MCF 10A (cell line): ENCODE results near the gene TUBB6. TPM values are rescaled to one million over a fixed set of nuclear protein-coding genes. Genes with fewer than 3 reads are reported as not detected.

ENCODE experiments used
- BruUV-seq: library from RNA; stranded (reverse); fragments of 400-500 nt; replicated peaks from 2 replicates; lab custom pipeline; 2021; lab: Mats Ljungman, UMichigan
- CTCF ChIA-PET: fragments of 300-600 bp; sonication (Branson Sonifier 250); formaldehyde crosslinking; extraction: SDS; loops from one replicate; lab custom pipeline; 2021; ENCODE audit warnings: antibody characterized with exemption, inconsistent platforms; lab: Yijun Ruan, JAX
- POLR2A ChIA-PET: fragments of 300-600, 350-650 bp; sonication (Branson Sonifier 250); formaldehyde crosslinking; extraction: SDS; loops from one replicate; lab custom pipeline; 2020; ENCODE audit warnings: antibody characterized with exemption, inconsistent platforms; lab: Yijun Ruan, JAX
- DNase-seq: peaks from one replicate; pipeline ENCODE4 v3.0.0-alpha.2; 2018; ENCODE audit not compliant: unreplicated experiment
- H3K27ac Mint-ChIP-seq: one replicate; pipeline ENCODE4 v1.8.0; 2022; ENCODE audit warnings: mild to moderate bottlenecking, low read depth, mixed read lengths; ENCODE audit not compliant: unreplicated experiment
- H3K27me3 Mint-ChIP-seq: one replicate; pipeline ENCODE4 v1.8.0; 2022; ENCODE audit warnings: mixed read lengths; ENCODE audit not compliant: insufficient read depth, unreplicated experiment
- H3K36me3 Mint-ChIP-seq: one replicate; pipeline ENCODE4 v1.8.0; 2022; ENCODE audit warnings: mild to moderate bottlenecking, moderate library complexity, mixed read lengths; ENCODE audit not compliant: insufficient read depth, unreplicated experiment
- H3K4me1 Mint-ChIP-seq: one replicate; pipeline ENCODE4 v1.8.0; 2022; ENCODE audit warnings: mixed read lengths; ENCODE audit not compliant: insufficient read depth, unreplicated experiment
- H3K4me3 Mint-ChIP-seq: one replicate; pipeline ENCODE4 v1.8.0; 2022; ENCODE audit warnings: mild to moderate bottlenecking, moderate library complexity, mixed read lengths; ENCODE audit not compliant: unreplicated experiment
- H3K9me3 Mint-ChIP-seq: one replicate; pipeline ENCODE4 v1.8.0; 2022; ENCODE audit warnings: mixed read lengths; ENCODE audit not compliant: unreplicated experiment
- intact Hi-C: fragments of 100-400 bp; cut with micrococcal nuclease; formaldehyde crosslinking; loops from 2 replicates; pipeline ENCODE4 v1.14.1; 2022
- total RNA-seq: library from RNA; stranded (reverse); gene quantifications from 2 replicates; pipeline ENCODE4 v1.2.3, GENCODE V29; 2022
- TF ChIP-seq, protein P1 (sequence below): fragments of 200-600 bp; IDR thresholded peaks from one replicate; pipeline ENCODE4 v1.8.0; 2022; ENCODE audit warnings: antibody characterized with exemption, mild to moderate bottlenecking; ENCODE audit not compliant: unreplicated experiment

TUBB6 gene
- total RNA-seq, 1 experiment from 2014 or later, result 167 TPM

DNA sequence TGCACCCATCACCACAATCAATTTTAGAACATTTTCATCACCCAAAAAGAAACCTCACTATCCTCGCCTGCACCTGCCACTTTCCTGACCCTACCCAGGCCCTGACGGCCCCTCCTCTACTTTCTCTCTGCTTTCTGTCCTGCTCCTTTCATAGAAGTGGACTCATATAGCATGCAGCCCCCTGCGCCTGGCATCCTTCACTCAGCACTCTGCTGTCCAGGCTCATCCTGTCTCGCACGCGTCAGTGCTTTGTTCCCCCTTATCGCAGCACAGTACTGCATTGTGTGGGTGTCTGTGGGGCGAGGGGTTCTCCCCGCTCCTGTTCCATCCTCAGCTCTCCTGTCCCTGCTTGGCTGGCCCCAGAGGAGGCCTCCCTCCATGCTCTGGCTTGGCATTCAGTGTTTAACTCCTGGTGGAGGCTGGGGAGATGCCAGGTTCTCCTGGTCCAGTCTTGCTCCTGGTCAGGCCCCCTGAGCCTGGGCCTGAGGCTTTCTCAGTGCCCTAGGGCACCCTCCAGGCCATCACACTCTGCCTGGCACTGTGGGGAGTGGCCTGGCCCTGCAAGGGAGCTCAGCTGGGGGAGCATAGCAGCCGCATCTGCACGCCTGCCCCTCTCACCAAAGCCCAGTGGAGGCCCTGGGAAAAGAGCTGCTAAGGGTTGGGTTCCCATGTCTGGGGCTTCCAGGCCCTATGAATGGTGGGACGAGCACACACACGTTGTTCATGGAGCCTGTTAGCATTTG is 6.6 kb upstream of the TUBB6 start:
- intact Hi-C loops, result no loop called here
- no peak for DNase-seq
- ChIA-PET CTCF (interaction anchor here (1.1 to 1.6 kb wide), 2 partner anchors 29 to 363 kb away, joined by 4 read pairs; no protein-coding TSS in a partner anchor), POLR2A (interaction anchor here (0.6 to 1.6 kb wide), 3 partner anchors 9 to 347 kb away, joined by 3 read pairs; no protein-coding TSS in a partner anchor)
- H3K4me3 Mint-ChIP-seq, result no peak overlapping the region
- peaks cover 13% of the 10 kb centered on the region for H3K4me1 Mint-ChIP-seq
- H3K9me3 Mint-ChIP-seq, result no peaks in the 10 kb centered on the region
- TF ChIP-seq, protein P1, sequence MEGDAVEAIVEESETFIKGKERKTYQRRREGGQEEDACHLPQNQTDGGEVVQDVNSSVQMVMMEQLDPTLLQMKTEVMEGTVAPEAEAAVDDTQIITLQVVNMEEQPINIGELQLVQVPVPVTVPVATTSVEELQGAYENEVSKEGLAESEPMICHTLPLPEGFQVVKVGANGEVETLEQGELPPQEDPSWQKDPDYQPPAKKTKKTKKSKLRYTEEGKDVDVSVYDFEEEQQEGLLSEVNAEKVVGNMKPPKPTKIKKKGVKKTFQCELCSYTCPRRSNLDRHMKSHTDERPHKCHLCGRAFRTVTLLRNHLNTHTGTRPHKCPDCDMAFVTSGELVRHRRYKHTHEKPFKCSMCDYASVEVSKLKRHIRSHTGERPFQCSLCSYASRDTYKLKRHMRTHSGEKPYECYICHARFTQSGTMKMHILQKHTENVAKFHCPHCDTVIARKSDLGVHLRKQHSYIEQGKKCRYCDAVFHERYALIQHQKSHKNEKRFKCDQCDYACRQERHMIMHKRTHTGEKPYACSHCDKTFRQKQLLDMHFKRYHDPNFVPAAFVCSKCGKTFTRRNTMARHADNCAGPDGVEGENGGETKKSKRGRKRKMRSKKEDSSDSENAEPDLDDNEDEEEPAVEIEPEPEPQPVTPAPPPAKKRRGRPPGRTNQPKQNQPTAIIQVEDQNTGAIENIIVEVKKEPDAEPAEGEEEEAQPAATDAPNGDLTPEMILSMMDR, result no peak
- no peak overlapping the region for H3K27ac Mint-ChIP-seq
- BruUV-seq, result no TSS peak
- H3K27me3 Mint-ChIP-seq, result no peaks in the 10 kb centered on the region
- H3K36me3 Mint-ChIP-seq, result peaks cover 6% of the 10 kb centered on the region

DNA sequence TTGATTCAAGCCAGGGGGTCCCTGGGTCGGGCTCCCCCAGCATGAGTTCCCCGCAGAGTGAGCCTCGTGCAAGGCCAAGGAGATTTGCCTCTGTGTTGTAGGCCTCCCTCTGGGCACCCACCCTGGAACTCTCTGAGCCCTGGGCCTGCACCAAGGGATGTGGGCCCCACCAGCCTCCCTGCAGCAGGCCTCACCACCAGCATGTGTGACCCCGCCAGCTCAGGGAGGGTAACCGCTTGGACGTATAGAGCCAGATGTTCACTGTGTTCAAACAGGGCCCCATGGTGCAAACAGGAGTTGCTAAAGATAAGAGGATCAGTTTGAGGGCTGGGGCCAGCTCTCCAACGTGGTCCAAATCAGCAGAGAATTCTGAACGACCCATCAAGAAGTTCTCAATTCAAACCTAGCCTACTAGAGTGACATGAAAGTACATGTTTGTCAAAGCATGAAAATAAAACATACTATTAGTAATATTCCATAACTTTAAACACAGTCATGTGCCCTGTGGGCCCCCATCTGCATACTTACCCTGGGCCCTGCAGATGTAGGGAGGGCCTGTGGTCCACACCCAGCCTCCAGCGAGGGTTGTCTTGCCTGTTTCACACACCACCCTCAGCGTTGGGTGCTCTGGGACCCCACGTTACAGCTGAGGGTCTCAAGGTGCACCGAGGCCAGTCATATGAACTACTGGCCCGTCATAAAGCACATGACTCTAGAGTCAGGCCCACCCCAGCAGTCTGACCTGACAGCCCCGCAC is 5.5 kb upstream of the TUBB6 start:
- peaks cover 14% of the 10 kb centered on the region for H3K4me1 Mint-ChIP-seq
- intact Hi-C loops, result no loop called here
- no TSS peak for BruUV-seq
- ChIA-PET POLR2A (interaction anchor here (0.6 kb wide), 1 partner anchor 194 kb away, joined by 3 read pairs; no protein-coding TSS in a partner anchor), CTCF (interaction anchor here (0.6 to 1.6 kb wide), 4 partner anchors 30 to 456 kb away, joined by 3 to 4 read pairs (median 4); no protein-coding TSS in a partner anchor)
- no peak overlapping the region for H3K4me3 Mint-ChIP-seq
- no peak overlapping the region for H3K27ac Mint-ChIP-seq
- DNase-seq, result no peak
- H3K9me3 Mint-ChIP-seq, result no peaks in the 10 kb centered on the region
- TF ChIP-seq, protein P1, result no peak
- no peaks in the 10 kb centered on the region for H3K27me3 Mint-ChIP-seq
- H3K36me3 Mint-ChIP-seq, result peaks cover 6% of the 10 kb centered on the region

DNA sequence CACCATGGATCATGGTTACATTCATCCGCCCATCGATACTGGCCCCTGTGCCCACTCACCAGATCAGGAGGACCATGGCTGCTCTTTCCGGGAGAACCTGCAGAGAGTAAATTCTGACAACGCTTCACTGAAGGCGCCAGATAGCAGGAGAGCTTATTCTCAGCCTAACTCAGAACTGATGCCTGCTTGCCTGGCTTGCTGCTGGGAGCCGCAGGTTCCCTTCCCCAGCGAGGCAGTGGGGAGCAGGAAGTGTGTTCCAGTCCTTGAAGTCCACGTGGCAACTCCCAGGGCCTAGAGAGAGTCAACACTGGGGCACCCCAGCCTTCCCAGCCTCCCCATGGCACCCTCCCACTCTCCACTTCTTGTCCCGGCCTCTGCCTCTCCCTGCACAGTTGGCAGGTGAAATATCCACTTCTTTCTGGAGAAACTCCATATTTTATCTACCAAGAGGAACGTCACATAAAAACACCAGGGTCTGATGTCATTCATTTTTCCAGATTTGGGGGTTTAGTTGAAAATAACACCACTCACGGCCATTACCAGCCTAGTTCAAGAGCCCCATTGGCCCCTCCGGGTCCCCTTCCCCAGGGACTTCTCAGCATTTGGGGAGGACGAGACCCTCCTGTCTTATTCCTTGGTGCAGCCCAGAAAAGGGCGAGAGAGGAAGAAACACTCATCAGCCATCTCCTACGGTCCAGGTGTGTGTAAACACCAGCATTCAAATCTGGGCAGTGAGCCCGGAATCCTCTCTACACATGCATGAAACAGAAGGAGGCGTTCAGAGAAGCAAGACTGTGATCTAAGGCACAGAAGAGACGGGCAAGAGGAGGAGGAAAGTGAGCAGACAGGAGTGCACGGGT is 3.5 kb upstream of the TUBB6 start:
- peak; percentile 80 for DNase-seq
- ChIA-PET CTCF (interaction anchor here (0.6 to 0.7 kb wide), 2 partner anchors 20 to 630 kb away, joined by 3 to 4 read pairs; no protein-coding TSS in a partner anchor), POLR2A (interaction anchor here (8.2 kb wide), 1 partner anchor 21 kb away, joined by 234 read pairs; no protein-coding TSS in a partner anchor)
- BruUV-seq, result no TSS peak
- no peaks in the 10 kb centered on the region for H3K27me3 Mint-ChIP-seq
- intact Hi-C loops, result no loop called here
- TF ChIP-seq, protein P1, result no peak
- peaks cover 16% of the 10 kb centered on the region for H3K4me1 Mint-ChIP-seq
- H3K36me3 Mint-ChIP-seq, result peaks cover 13% of the 10 kb centered on the region
- no peak overlapping the region for H3K4me3 Mint-ChIP-seq
- no peaks in the 10 kb centered on the region for H3K9me3 Mint-ChIP-seq
- H3K27ac Mint-ChIP-seq, result peak overlapping the region; percentile 68
